Measurements from ENCODE around the gene KRTAP5-7.

GRCh38 chr11:71518506-71519471, 8.3 kb upstream of the KRTAP5-7 start:
- TF ChIP-seq CTCF (conservative IDR thresholded peaks at IDR 0.05; ENCODE audit: low read depth in 2 of 2) (0 out of 4 replicates have a peak, but pooled peaks of 1 of the 2 experiments have one; percentile 5), EZH2 (IDR thresholded peaks at IDR 0.05; ENCODE audit: low read depth, unreplicated experiment) (no peak), REST (IDR thresholded peaks at IDR 0.05; ENCODE audit: unreplicated experiment) (no peak), STAT1 (IDR thresholded peaks at IDR 0.05; ENCODE audit: unreplicated experiment) (no peak), POLR2AphosphoS5 (IDR thresholded peaks at IDR 0.05; ENCODE audit: low read depth) (no peak), JUNB (IDR thresholded peaks at IDR 0.05; ENCODE audit: unreplicated experiment) (no peak), ETS1 (IDR thresholded peaks at IDR 0.05) (no peak), EZH2phosphoT487 (IDR thresholded peaks at IDR 0.05; ENCODE audit: unreplicated experiment) (no peak)
